Upper lobe of right lung (tissue), 1 donor: ENCODE data around the gene HPS1. TPM values are rescaled to one million over a fixed set of nuclear protein-coding genes. Genes with fewer than 3 reads are reported as not detected.

Source experiments
- ATAC-seq: fragments of 200-7000 bp; cut with Tn5 transposase; one replicate; pipeline ENCODE4 v1.9.1; 2020; ENCODE audit warnings: mild to moderate bottlenecking, moderate library complexity
- DNase-seq: peaks from one replicate; pipeline ENCODE4 v3.0.0-alpha.2; 2020
- H3K27ac ChIP-seq: fragments of 200-600 bp; one replicate; pipeline ENCODE4 v1.8.0; 2022
- H3K27me3 ChIP-seq: fragments of 200-600 bp; one replicate; pipeline ENCODE4 v1.8.0; 2022; ENCODE audit warnings: mild to moderate bottlenecking
- H3K36me3 ChIP-seq: fragments of 200-600 bp; one replicate; pipeline ENCODE4 v1.8.0; 2022
- H3K4me1 ChIP-seq: fragments of 200-600 bp; one replicate; pipeline ENCODE4 v1.8.0; 2022
- H3K4me3 ChIP-seq: fragments of 200-600 bp; one replicate; pipeline ENCODE4 v1.8.0; 2022; ENCODE audit warnings: mild to moderate bottlenecking
- H3K9me3 ChIP-seq: fragments of 200-600 bp; one replicate; pipeline ENCODE4 v1.8.0; 2022
- intact Hi-C: fragments of 100-400 bp; cut with DNase I; formaldehyde crosslinking; loops from one replicate; pipeline ENCODE4 v1.11.0; 2022
- total RNA-seq: library from RNA; stranded (reverse); fragmentation: NEBNext Ultra II Directional; extraction: Animal tissue kit (Norgen Biotek cat#: 25700); gene quantifications from one replicate; pipeline ENCODE4 v1.2.1, GENCODE V29; 2021
- TF ChIP-seq, protein P1 (sequence below): fragments of 200-600 bp; IDR thresholded peaks from one replicate; pipeline ENCODE4 v1.8.0; 2022; ENCODE audit warnings: antibody characterized with exemption
- donor health status: DM: no; HTN: yes; CAD: no; lungs with severe emphysema.

Gene HPS1
- total RNA-seq, 1 donor from 2014 or later: 77.7 TPM

DNA sequence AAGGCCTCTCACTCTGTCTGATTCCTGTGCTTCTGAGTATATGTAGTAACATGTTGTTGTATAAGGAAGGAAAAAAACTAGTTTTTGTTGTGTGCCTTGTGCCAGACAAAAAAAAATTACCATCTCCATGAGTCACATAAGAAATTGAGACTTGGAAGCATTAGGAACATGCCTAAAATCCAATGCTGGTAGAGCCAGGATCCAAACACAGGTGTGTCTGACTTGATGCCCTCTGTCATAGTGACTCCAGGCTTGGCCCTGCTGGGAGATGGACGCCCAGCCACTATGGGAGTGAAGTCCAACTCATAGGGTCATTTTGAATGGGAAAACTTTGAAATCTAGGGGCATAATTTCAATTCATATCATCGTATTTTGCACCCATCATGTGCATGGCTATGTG, 69.7 kb downstream of the HPS1 start:
- H3K9me3 ChIP-seq: no peaks in the 10 kb centered on the region
- intact Hi-C loops: no loop called here
- no peaks in the 10 kb centered on the region for H3K4me1 ChIP-seq
- TF ChIP-seq, protein P1, sequence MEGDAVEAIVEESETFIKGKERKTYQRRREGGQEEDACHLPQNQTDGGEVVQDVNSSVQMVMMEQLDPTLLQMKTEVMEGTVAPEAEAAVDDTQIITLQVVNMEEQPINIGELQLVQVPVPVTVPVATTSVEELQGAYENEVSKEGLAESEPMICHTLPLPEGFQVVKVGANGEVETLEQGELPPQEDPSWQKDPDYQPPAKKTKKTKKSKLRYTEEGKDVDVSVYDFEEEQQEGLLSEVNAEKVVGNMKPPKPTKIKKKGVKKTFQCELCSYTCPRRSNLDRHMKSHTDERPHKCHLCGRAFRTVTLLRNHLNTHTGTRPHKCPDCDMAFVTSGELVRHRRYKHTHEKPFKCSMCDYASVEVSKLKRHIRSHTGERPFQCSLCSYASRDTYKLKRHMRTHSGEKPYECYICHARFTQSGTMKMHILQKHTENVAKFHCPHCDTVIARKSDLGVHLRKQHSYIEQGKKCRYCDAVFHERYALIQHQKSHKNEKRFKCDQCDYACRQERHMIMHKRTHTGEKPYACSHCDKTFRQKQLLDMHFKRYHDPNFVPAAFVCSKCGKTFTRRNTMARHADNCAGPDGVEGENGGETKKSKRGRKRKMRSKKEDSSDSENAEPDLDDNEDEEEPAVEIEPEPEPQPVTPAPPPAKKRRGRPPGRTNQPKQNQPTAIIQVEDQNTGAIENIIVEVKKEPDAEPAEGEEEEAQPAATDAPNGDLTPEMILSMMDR: no peak
- H3K27ac ChIP-seq: no peak overlapping the region
- H3K4me3 ChIP-seq: no peak overlapping the region
- H3K27me3 ChIP-seq: no peaks in the 10 kb centered on the region
- DNase-seq: no peak
- no peaks in the 10 kb centered on the region for H3K36me3 ChIP-seq
- no peak for ATAC-seq

DNA sequence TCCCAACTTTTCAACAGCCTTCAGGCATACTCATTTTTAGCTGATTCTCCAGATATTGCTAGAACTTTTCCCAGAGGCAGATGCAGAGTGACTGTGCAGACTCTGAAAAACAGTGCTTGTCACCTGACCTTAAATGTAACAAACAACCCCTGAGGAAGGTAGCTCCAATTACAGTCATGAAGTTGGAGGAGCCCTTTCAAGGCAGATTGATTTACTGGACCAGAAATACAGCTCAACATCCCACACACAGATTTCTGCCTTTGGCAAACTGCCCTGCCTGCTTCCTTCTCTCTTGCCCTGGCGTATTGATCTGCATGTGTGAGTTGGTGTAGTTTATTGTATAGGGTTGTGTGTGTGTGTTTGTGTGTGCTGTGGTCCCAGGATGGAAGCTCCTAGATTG, 70.2 kb downstream of the HPS1 start:
- intact Hi-C loops: no loop called here
- no peaks in the 10 kb centered on the region for H3K9me3 ChIP-seq
- TF ChIP-seq, protein P1: no peak
- no peaks in the 10 kb centered on the region for H3K4me1 ChIP-seq
- H3K4me3 ChIP-seq: no peak overlapping the region
- DNase-seq (no peak), ATAC-seq (no peak)
- no peaks in the 10 kb centered on the region for H3K27me3 ChIP-seq
- H3K36me3 ChIP-seq: no peaks in the 10 kb centered on the region
- H3K27ac ChIP-seq: no peak overlapping the region

DNA sequence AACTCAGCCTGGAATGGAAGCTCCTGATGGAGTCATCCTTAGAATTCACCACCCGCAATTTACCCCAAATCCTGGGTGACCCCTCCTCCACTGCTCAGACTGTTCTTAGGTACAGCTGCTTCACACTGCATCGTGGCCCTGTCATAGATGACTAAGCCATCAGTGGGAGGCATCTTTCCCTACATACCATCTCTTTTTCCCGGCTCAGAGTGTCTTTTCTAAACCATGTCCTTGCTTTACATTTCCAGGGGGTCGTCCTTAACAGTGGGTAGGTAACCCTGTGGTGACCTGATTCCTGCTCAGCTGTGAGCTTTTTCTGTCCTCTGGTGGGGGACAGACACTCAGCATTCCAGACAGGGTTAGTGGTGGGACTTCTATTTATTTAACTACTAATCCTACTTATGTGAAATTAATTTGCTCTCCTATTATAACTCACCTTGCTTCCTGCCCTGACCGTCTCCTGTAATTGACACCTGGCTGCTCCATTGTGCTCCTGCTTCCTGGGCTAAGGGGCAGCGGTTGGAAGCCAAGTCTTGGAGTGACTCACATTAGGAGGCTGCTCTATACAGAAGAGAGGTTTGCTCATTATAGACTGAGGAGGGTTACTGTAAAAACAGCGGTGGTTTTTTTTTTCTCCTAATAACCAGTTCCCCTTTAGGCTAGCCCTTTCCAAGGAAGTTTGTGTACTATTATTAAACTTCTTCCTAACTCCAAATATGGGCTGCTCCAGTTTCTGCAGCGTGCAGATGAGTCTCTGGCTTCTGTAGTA, 72.3 kb downstream of the HPS1 start:
- Histone ChIP-seq H3K9me3 (no peaks in the 10 kb centered on the region), H3K4me1 (no peaks in the 10 kb centered on the region), H3K27me3 (no peaks in the 10 kb centered on the region), H3K36me3 (no peaks in the 10 kb centered on the region), H3K4me3 (no peak overlapping the region), H3K27ac (no peak overlapping the region)
- TF ChIP-seq, protein P1: no peak
- no peak for DNase-seq
- intact Hi-C loops: no loop called here
- ATAC-seq: no peak

DNA sequence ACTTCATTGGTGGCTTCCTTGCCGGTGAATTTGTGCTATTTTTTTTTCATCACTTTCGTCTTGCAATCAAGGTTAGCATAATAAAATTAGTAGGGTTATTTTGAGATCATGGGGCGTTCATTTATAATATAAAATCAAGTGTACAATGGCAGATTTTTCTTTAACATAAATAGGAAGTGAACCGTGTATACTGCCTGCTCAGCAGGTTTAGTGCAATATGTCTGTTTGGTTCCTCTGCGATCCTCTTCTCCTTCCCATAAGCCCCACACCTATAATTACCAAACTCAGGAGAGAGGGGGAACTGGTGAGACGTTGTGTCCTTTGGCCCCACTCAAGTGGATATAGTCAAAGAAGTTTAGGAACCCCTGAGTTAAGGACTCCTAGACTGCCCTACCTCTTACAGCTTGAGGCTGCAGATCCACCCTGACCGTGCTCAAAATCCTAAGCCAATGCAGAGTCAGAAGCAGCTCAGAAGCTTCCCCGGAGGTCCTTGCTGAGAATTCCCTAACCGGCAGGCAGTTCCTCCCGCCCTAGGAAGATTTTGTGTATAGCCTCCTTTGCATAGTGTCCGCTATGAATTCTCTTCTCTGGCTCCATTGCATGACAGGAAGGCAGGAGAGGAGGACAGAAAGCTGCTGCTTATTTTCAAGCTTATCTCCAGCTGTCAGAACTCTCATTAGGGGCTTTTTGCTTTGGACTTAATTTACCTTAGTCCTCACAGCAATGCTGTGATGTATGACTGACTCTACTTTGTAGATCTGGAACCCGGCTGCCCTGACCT, 73.3 kb downstream of the HPS1 start:
- Histone ChIP-seq H3K4me1 (no peaks in the 10 kb centered on the region), H3K9me3 (no peaks in the 10 kb centered on the region), H3K27ac (no peak overlapping the region), H3K4me3 (no peak overlapping the region), H3K27me3 (no peaks in the 10 kb centered on the region), H3K36me3 (no peaks in the 10 kb centered on the region)
- no peak for ATAC-seq
- TF ChIP-seq, protein P1: no peak
- intact Hi-C loops: no loop called here
- no peak for DNase-seq

DNA sequence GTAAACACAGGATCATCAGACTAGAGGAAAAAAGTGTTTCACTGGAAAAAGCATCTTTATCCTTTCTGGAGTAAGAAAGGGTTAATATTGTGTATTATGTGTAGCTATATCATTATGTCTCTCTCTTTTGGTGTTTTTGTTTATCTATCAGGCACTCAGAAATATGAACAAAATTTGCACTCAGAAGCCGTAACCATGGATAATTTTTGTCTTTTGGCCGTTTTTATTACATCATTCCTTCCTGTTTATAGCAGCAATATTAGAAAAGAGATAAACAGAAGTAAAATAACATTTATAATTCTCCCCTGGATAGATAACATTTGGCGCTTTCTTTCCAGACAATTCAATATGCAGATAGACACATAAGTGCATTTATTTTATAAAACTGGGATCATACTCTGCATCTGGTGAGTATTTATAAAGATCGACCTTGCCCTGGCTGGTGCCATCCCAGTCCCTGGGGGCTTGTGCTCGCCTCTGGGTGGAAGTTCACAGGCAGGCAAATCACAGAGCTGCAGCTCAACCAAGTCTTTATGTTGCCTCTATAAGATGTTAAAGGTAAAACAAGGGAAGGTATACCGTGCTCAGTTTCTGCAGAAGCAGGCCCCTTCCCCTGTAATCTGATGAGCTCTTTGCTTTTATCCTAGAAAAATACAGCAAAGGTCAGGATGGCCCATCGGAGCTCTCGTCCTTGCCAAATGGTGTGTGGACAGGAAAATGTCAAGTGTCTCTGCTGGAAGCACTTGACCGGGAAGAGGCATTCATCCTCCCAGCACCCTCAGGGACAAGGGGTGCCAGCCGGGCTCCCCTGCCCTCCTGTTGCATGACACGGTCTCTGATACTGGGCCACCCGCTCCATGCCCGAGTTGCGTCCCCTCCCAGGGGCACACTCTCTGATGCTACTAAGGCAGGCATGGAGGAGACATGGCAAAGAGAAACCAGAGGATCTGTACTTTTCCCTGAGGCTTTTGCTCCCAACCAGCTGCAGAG, 75.6 kb downstream of the HPS1 start:
- Histone ChIP-seq H3K9me3 (no peaks in the 10 kb centered on the region), H3K27ac (no peak overlapping the region), H3K4me1 (no peaks in the 10 kb centered on the region), H3K27me3 (no peaks in the 10 kb centered on the region), H3K36me3 (no peaks in the 10 kb centered on the region), H3K4me3 (no peak overlapping the region)
- DNase-seq (no peak), ATAC-seq (no peak)
- intact Hi-C loops: no loop called here
- TF ChIP-seq, protein P1: no peak
